Measurements from ENCODE around the gene UBA52.

Gene UBA52

GRCh38 chr19:18601875-18602274 lies 30.2 kb downstream of the UBA52 start:
- no peak for FAIRE-seq
- TF ChIP-seq POU2F2 (IDR thresholded peaks at IDR 0.05; ENCODE audit: low read depth, low read length), result no peak
- TF ChIP-seq POLR2AphosphoS5 (IDR thresholded peaks at IDR 0.05; ENCODE audit: low read depth, low read length), result no peak
- no peak for TF ChIP-seq POLR2A (IDR thresholded peaks at IDR 0.05; ENCODE audit: low read depth, low read length)
- TF ChIP-seq PAX5 (IDR thresholded peaks at IDR 0.05; ENCODE audit: insufficient read depth, low read length, severe bottlenecking), result no peak
- TF ChIP-seq SPI1 (IDR thresholded peaks at IDR 0.05; ENCODE audit: low read depth, low read length), result no peak
- DNase-seq (ENCODE audit: insufficient read length, low spot score), result no peak

- no peak for TF ChIP-seq POLR2A (IDR thresholded peaks at IDR 0.05; ENCODE audit: low read depth, low read length)
- no peak for TF ChIP-seq SPI1 (IDR thresholded peaks at IDR 0.05; ENCODE audit: low read depth, low read length)
- no peak for TF ChIP-seq TAF1 (IDR thresholded peaks at IDR 0.05; ENCODE audit: low read depth, low read length)
- TF ChIP-seq POU2F2 (IDR thresholded peaks at IDR 0.05; ENCODE audit: low read depth, low read length), result no peak
- TF ChIP-seq PAX5 (IDR thresholded peaks at IDR 0.05; ENCODE audit: insufficient read depth, low read length, severe bottlenecking), result no peak
- TF ChIP-seq POLR2AphosphoS5 (IDR thresholded peaks at IDR 0.05; ENCODE audit: low read depth, low read length), result no peak
- no peak for FAIRE-seq
- no peak for DNase-seq (ENCODE audit: insufficient read length, low spot score)
These were observed 31.7 kb downstream of the UBA52 start for GRCh38 chr19:18603255-18603957.

GRCh38 chr19:18603958-18604819 lies 32.5 kb downstream of the UBA52 start:
- TF ChIP-seq PAX5 (IDR thresholded peaks at IDR 0.05; ENCODE audit: insufficient read depth, low read length, severe bottlenecking), result no peak
- FAIRE-seq, result no peak
- no peak for DNase-seq (ENCODE audit: insufficient read length, low spot score)

GRCh38 chr19:18604820-18605159 lies 33.1 kb downstream of the UBA52 start:
- no peak for FAIRE-seq
- no peak for TF ChIP-seq POLR2A (IDR thresholded peaks at IDR 0.05; ENCODE audit: low read depth, low read length)
- no peak for TF ChIP-seq TAF1 (IDR thresholded peaks at IDR 0.05; ENCODE audit: low read depth, low read length)
- no peak for TF ChIP-seq POU2F2 (IDR thresholded peaks at IDR 0.05; ENCODE audit: low read depth, low read length)
- TF ChIP-seq PAX5 (IDR thresholded peaks at IDR 0.05; ENCODE audit: insufficient read depth, low read length, severe bottlenecking), result no peak
- TF ChIP-seq SPI1 (IDR thresholded peaks at IDR 0.05; ENCODE audit: low read depth, low read length), result no peak
- no peak for TF ChIP-seq POLR2AphosphoS5 (IDR thresholded peaks at IDR 0.05; ENCODE audit: low read depth, low read length)
- DNase-seq (ENCODE audit: insufficient read length, low spot score), result no peak

- FAIRE-seq (no peak), DNase-seq (ENCODE audit: insufficient read length, low spot score) (no peak)
- TF ChIP-seq POLR2AphosphoS5 (IDR thresholded peaks at IDR 0.05; ENCODE audit: low read depth, low read length) (no peak), POU2F2 (IDR thresholded peaks at IDR 0.05; ENCODE audit: low read depth, low read length) (no peak), TAF1 (IDR thresholded peaks at IDR 0.05; ENCODE audit: low read depth, low read length) (no peak), PAX5 (IDR thresholded peaks at IDR 0.05; ENCODE audit: insufficient read depth, low read length, severe bottlenecking) (no peak), SPI1 (IDR thresholded peaks at IDR 0.05; ENCODE audit: low read depth, low read length) (no peak), POLR2A (IDR thresholded peaks at IDR 0.05; ENCODE audit: low read depth, low read length) (no peak)
These were observed 33.5 kb downstream of the UBA52 start for GRCh38 chr19:18605196-18605545.

GRCh38 chr19:18605546-18606280 lies 34.1 kb downstream of the UBA52 start:
- FAIRE-seq (no peak), DNase-seq (ENCODE audit: insufficient read length, low spot score) (no peak)
- no peak for TF ChIP-seq SPI1 (IDR thresholded peaks at IDR 0.05; ENCODE audit: low read depth, low read length)
- no peak for TF ChIP-seq POLR2A (IDR thresholded peaks at IDR 0.05; ENCODE audit: low read depth, low read length)
- no peak for TF ChIP-seq TAF1 (IDR thresholded peaks at IDR 0.05; ENCODE audit: low read depth, low read length)
- TF ChIP-seq PAX5 (IDR thresholded peaks at IDR 0.05; ENCODE audit: insufficient read depth, low read length, severe bottlenecking), result no peak
- TF ChIP-seq POLR2AphosphoS5 (IDR thresholded peaks at IDR 0.05; ENCODE audit: low read depth, low read length), result no peak

- DNase-seq (ENCODE audit: insufficient read length, low spot score), result no peak
These were observed 34.9 kb downstream of the UBA52 start, which contains the start of gene CRLF1 for GRCh38 chr19:18606281-18607225. TSS of gene CRLF1 (minus strand) at chr19:18606799. CDS start at chr19:18606656, 143 bp downstream.

GRCh38 chr19:18607226-18608101 lies 35.8 kb downstream of the UBA52 start:
- DNase-seq (ENCODE audit: insufficient read length, low spot score), result no peak
- no peak for FAIRE-seq
- TF ChIP-seq POU2F2 (IDR thresholded peaks at IDR 0.05; ENCODE audit: low read depth, low read length), result no peak
- TF ChIP-seq POLR2A (IDR thresholded peaks at IDR 0.05; ENCODE audit: low read depth, low read length), result no peak
- TF ChIP-seq SPI1 (IDR thresholded peaks at IDR 0.05; ENCODE audit: low read depth, low read length), result no peak
- no peak for TF ChIP-seq PAX5 (IDR thresholded peaks at IDR 0.05; ENCODE audit: insufficient read depth, low read length, severe bottlenecking)
- no peak for TF ChIP-seq POLR2AphosphoS5 (IDR thresholded peaks at IDR 0.05; ENCODE audit: low read depth, low read length)
- TF ChIP-seq TAF1 (IDR thresholded peaks at IDR 0.05; ENCODE audit: low read depth, low read length), result no peak

More at GRCh38 chr19:18606281-18607225, 34.9 kb downstream of the UBA52 start, which contains the start of gene CRLF1:
- no peak for FAIRE-seq
- no peak for TF ChIP-seq POLR2A (IDR thresholded peaks at IDR 0.05; ENCODE audit: low read depth, low read length)
- no peak for TF ChIP-seq POLR2AphosphoS5 (IDR thresholded peaks at IDR 0.05; ENCODE audit: low read depth, low read length)
- TF ChIP-seq PAX5 (IDR thresholded peaks at IDR 0.05; ENCODE audit: insufficient read depth, low read length, severe bottlenecking), result no peak
- TF ChIP-seq POU2F2 (IDR thresholded peaks at IDR 0.05; ENCODE audit: low read depth, low read length), result no peak
- TF ChIP-seq SPI1 (IDR thresholded peaks at IDR 0.05; ENCODE audit: low read depth, low read length), result no peak
- TF ChIP-seq TAF1 (IDR thresholded peaks at IDR 0.05; ENCODE audit: low read depth, low read length), result no peak
